ENCODE measurements around the gene C11orf91.

DNA sequence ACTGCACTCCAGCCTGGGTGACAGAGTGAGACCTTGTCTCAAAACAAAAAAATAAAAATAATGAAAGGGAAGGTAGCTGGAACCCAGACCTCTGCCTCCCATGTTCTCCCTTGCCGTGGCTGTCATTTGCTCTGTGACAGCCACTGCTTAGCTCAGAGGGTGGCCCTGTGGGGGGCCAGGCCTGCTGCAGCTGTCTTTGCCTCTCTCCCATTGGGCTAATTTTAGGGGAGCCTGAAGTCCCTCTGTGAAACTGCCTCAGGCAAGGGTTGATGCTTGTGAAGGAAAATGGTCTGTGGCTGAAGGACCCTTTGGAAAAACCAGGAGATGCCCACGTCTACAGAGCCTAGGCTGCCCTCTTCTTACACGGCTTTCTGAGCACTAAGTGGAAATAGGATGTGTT lies 42.9 kb downstream of the C11orf91 start:
- TF ChIP-seq, protein P1, sequence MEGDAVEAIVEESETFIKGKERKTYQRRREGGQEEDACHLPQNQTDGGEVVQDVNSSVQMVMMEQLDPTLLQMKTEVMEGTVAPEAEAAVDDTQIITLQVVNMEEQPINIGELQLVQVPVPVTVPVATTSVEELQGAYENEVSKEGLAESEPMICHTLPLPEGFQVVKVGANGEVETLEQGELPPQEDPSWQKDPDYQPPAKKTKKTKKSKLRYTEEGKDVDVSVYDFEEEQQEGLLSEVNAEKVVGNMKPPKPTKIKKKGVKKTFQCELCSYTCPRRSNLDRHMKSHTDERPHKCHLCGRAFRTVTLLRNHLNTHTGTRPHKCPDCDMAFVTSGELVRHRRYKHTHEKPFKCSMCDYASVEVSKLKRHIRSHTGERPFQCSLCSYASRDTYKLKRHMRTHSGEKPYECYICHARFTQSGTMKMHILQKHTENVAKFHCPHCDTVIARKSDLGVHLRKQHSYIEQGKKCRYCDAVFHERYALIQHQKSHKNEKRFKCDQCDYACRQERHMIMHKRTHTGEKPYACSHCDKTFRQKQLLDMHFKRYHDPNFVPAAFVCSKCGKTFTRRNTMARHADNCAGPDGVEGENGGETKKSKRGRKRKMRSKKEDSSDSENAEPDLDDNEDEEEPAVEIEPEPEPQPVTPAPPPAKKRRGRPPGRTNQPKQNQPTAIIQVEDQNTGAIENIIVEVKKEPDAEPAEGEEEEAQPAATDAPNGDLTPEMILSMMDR (IDR thresholded peaks at IDR 0.05), result no peak
- TF ChIP-seq POLR2AphosphoS5 (IDR thresholded peaks at IDR 0.05; ENCODE audit: insufficient read depth in 1 of 2, low read depth in 1 of 2), result no peak

All from vagina (tissue), 2 donors.